A549 (cell line): ENCODE measurements around the gene INPP5A. TPM values are rescaled to one million over a fixed set of nuclear protein-coding genes. Genes with fewer than 3 reads are reported as not detected.

Source experiments
- ATAC-seq, 2 experiments: fragments of 200-7000 bp in 1 of 2; fragments of >200 bp in 1 of 2; cut with Nextera tagmentation in 1 of 2; cut with Tn5 transposase in 1 of 2; 3 replicates each; pipeline versions ENCODE4 v1.8.0 to v1.9.1; 2018 to 2020; ENCODE audit warnings: mild to moderate bottlenecking in 1 of 2, moderate library complexity in 1 of 2
- CTCF ChIA-PET: fragments of 300-600 bp; sonication (Branson Sonifier 250); formaldehyde crosslinking; extraction: SDS; loops from one replicate; lab custom pipeline; 2021; ENCODE audit warnings: antibody characterized with exemption, inconsistent platforms; lab: Yijun Ruan, JAX
- POLR2A ChIA-PET: fragments of 350-600 bp; formaldehyde crosslinking; extraction: SDS; loops from one replicate; lab custom pipeline; 2021; ENCODE audit warnings: antibody characterized with exemption, inconsistent platforms; lab: Yijun Ruan, JAX
- DNase-seq, 2 experiments: peaks; one replicate each; pipeline versions ENCODE4 v3.0.0 to v3.0.0-alpha.2; 2011 to 2016; ENCODE audit warnings: low read depth in 1 of 2, low spot score in 1 of 2
- FAIRE-seq: peaks from 2 replicates; lab custom pipeline; 2011; peaks lifted over from hg19 to GRCh38; lab: Jason Lieb, UNC
- H3K27ac ChIP-seq, 2 experiments: fragments of >200 bp; sonication (Bioruptor Twin); formaldehyde crosslinking; 3 replicates each; pipeline ENCODE4 v1.5.1; 2016 to 2017
- H3K4me1 ChIP-seq: fragments of >200 bp; sonication (Bioruptor Twin); formaldehyde crosslinking; 3 replicates; pipeline ENCODE4 v1.6.1; 2016
- H3K4me2 ChIP-seq: fragments of >200 bp; sonication (Bioruptor Twin); formaldehyde crosslinking; 3 replicates; pipeline ENCODE4 v1.6.1; 2016
- H3K4me3 ChIP-seq: fragments of >200 bp; sonication (Bioruptor Twin); formaldehyde crosslinking; 3 replicates; pipeline ENCODE4 v1.5.1; 2016
- H3K9me3 ChIP-seq: fragments of >200 bp; sonication (Bioruptor Twin); formaldehyde crosslinking; 3 replicates; pipeline ENCODE4 v1.6.1; 2016
- ATOH8 ChIP-seq: fragments of 250-450 bp; sonication (Bioruptor Pico); IDR thresholded peaks from 2 replicates; pipeline ENCODE4 v1.5.0; 2020; ENCODE audit warnings: low read depth, mild to moderate bottlenecking, moderate library complexity
- CBX2 ChIP-seq: fragments of 200-600 bp; sonication (generic); IDR thresholded peaks from 2 replicates; pipeline ENCODE4 v1.6.1; 2016; ENCODE audit warnings: low read depth, mild to moderate bottlenecking, borderline replicate concordance
- CBX8 ChIP-seq: fragments of 200-600 bp; sonication (generic); IDR thresholded peaks from 2 replicates; pipeline ENCODE4 v1.6.1; 2016
- CHD4 ChIP-seq: fragments of 200-600 bp; sonication (generic); IDR thresholded peaks from 2 replicates; pipeline ENCODE4 v1.6.1; 2016; ENCODE audit warnings: antibody characterized with exemption, mild to moderate bottlenecking, borderline replicate concordance
- EHMT2 ChIP-seq: fragments of 200-600 bp; sonication (generic); IDR thresholded peaks from 2 replicates; pipeline ENCODE4 v1.6.1; 2016; ENCODE audit warnings: antibody characterized with exemption, low read depth, mild to moderate bottlenecking, moderate library complexity
- FOXS1 ChIP-seq: fragments of 250-450 bp; sonication (Bioruptor Pico); IDR thresholded peaks from 2 replicates; pipeline ENCODE4 v1.5.0; 2020; ENCODE audit warnings: mild to moderate bottlenecking, moderate library complexity
- GATA3 ChIP-seq: IDR thresholded peaks from 2 replicates; pipeline ENCODE4 v1.6.1; 2012; ENCODE audit warnings: borderline replicate concordance
- HOXA7 ChIP-seq: fragments of 250-450 bp; sonication (Bioruptor Pico); IDR thresholded peaks from 2 replicates; pipeline ENCODE4 v1.5.0; 2020; ENCODE audit warnings: mild to moderate bottlenecking, moderate library complexity
- HOXB5 ChIP-seq: fragments of 250-450 bp; sonication (Bioruptor Pico); IDR thresholded peaks from 2 replicates; pipeline ENCODE4 v1.5.0; 2020; ENCODE audit warnings: mild to moderate bottlenecking, moderate library complexity
- KDM1A ChIP-seq: fragments of 200-600 bp; sonication (generic); IDR thresholded peaks from 2 replicates; pipeline ENCODE4 v1.6.1; 2016; ENCODE audit warnings: low read depth, mild to moderate bottlenecking
- NFE2L2 ChIP-seq: fragments of 150-350 bp; conservative IDR thresholded peaks from 2 replicates; pipeline ENCODE4 v1.6.1; 2014; ENCODE audit warnings: low read length
- PBX3 ChIP-seq: IDR thresholded peaks from 2 replicates; pipeline ENCODE4 v1.6.1; 2012
- POLR2A ChIP-seq: IDR thresholded peaks from 2 replicates; pipeline ENCODE4 v1.6.1; 2012; ENCODE audit warnings: mild to moderate bottlenecking, low read length
- TFCP2L1 ChIP-seq: fragments of 250-450 bp; sonication (Bioruptor Pico); IDR thresholded peaks from 2 replicates; pipeline ENCODE4 v1.5.0; 2021; ENCODE audit warnings: mild to moderate bottlenecking
- ZC3H11A ChIP-seq: fragments of 450-650 bp; IDR thresholded peaks from 2 replicates; pipeline ENCODE4 v1.6.1; 2014; ENCODE audit warnings: antibody characterized with exemption, mild to moderate bottlenecking
- WGBS: methylation state at CpG from one replicate; pipeline ENCODE4 v1.1.6; 2017; ENCODE audit errors: missing lambda C conversion rate; 5-methylcytosine and 5-hydroxymethylcytosine counted together
- polyA plus RNA-seq, 4 experiments: library from polyadenylated mRNA; depleted of rRNA in 3 of 4; stranded (reverse); fragments of >200 nt; fragmentation: RNase III in 1 of 4; extraction: RNeasy Plus Mini Kit Qiagen cat#74134 plus additional on column Dnase treatment in 1 of 4; gene quantifications; 2 replicates in 3 of 4; 3 replicates in 1 of 4; pipeline ENCODE4 v1.2.3, GENCODE V29; 2011 to 2017

Gene INPP5A
- polyA plus RNA-seq, 2 of the 4 experiments (the other 2 are of a cell fraction) = 13.7 to 15.1 TPM

- Histone ChIP-seq H3K9me3 (no peaks in the 10 kb centered on the region), H3K27ac (no peak overlapping the region), H3K4me3 (no peak overlapping the region), H3K4me2 (no peak overlapping the region), H3K4me1 (no peaks in the 10 kb centered on the region)
- ATAC-seq (no peak), FAIRE-seq (no peak), DNase-seq (no peak)
- WGBS = 88% methylated on average over 30 of the region's 31 CpGs
- ChIA-PET CTCF (interaction anchor here (0.7 to 1.3 kb wide), 2 partner anchors 9 to 166 kb away, joined by 3 read pairs; no protein-coding TSS in a partner anchor), POLR2A (no interaction called here)
- no peak for TF ChIP-seq EHMT2
- TF ChIP-seq PBX3 = no peak
- TF ChIP-seq, all 56 proteins: peak for 0
Measured at GRCh38 chr10:132624061-132624846, 86.7 kb downstream of the INPP5A start.

GRCh38 chr10:132624847-132625471 lies 87.4 kb downstream of the INPP5A start:
- 90% methylated on average over 8 of the region's 12 CpGs for WGBS
- Histone ChIP-seq H3K4me2 (no peak overlapping the region), H3K9me3 (no peaks in the 10 kb centered on the region), H3K27ac (no peak overlapping the region), H3K4me3 (no peak overlapping the region), H3K4me1 (no peaks in the 10 kb centered on the region)
- ATAC-seq = no peak
- FAIRE-seq = no peak
- ChIA-PET POLR2A (no interaction called here), CTCF (interaction anchor here (0.7 kb wide), 1 partner anchor 166 kb away, joined by 3 read pairs; no protein-coding TSS in a partner anchor)
- TF ChIP-seq ATOH8 (CRISPR knock-in tag) (no peak), KDM1A (no peak), CHD4 (no peak), TFCP2L1 (CRISPR knock-in tag) (no peak), GATA3 (no peak), ZC3H11A (no peak), CBX2 (no peak), HOXB5 (CRISPR knock-in tag) (no peak), NFE2L2 (no peak)
- no peak for DNase-seq

- H3K4me3 ChIP-seq = no peak overlapping the region
- CTCF ChIA-PET = interaction anchor here (0.8 to 2.3 kb wide), 4 partner anchors 10 to 168 kb away, joined by 3 to 8 read pairs (median 6); no protein-coding TSS in a partner anchor
- POLR2A ChIA-PET = no interaction called here
- FAIRE-seq (no peak), DNase-seq (no peak), ATAC-seq (no peak)
- H3K9me3 ChIP-seq = no peaks in the 10 kb centered on the region
- H3K4me2 ChIP-seq = no peak overlapping the region
- no peak overlapping the region for H3K27ac ChIP-seq
- 84% methylated on average over 23 of the region's 24 CpGs for WGBS
- H3K4me1 ChIP-seq = no peaks in the 10 kb centered on the region
- TF ChIP-seq CBX8 (no peak), FOXS1 (CRISPR knock-in tag) (no peak), POLR2A (no peak), HOXA7 (CRISPR knock-in tag) (no peak)
Measured at GRCh38 chr10:132626019-132626760, 88.6 kb downstream of the INPP5A start.
